OCI-LY3 (cell line): ENCODE measurements around the gene CMA1.
"Not testable (repeated sequence)": the region's sequence is repeated elsewhere in the genome, so short reads cannot be mapped to it uniquely, and the experiment has no call there.

ENCODE experiments used
- CTCF ChIP-seq: fragments of 200-600, 300-600 bp; sonication (generic); IDR thresholded peaks from 2 replicates; pipeline ENCODE4 v1.5.1; 2014; ENCODE audit warnings: antibody characterized with exemption, low read length, low read depth
- EZH2phosphoT487 ChIP-seq: fragments of 200-600 bp; shearing (Covaris generic); IDR thresholded peaks from 2 replicates; pipeline ENCODE4 v1.6.1; 2018; ENCODE audit warnings: antibody characterized with exemption, mixed run types, low read depth

GRCh38 chr14:24470450-24470849, 37.6 kb downstream of the CMA1 start:
- not testable (repeated sequence) for TF ChIP-seq CTCF, EZH2phosphoT487
